Measurements from ENCODE around the gene SETD7.

The SETD7 gene

GRCh38 chr4:139540632-139541031, 15.4 kb downstream of the SETD7 start:
- CTCF ChIA-PET = interaction anchor here (0.6 to 0.7 kb wide), 2 partner anchors 18 to 69 kb away, joined by 4 read pairs; no protein-coding TSS in a partner anchor
- no peak for DNase-seq (ENCODE audit: extremely low spot score)
- POLR2A ChIA-PET = interaction anchor here (0.6 to 1.1 kb wide), 2 partner anchors 14 to 15 kb away, joined by 3 to 4 read pairs; no protein-coding TSS in a partner anchor
- TF ChIP-seq CTBP1 (IDR thresholded peaks at IDR 0.05; ENCODE audit: borderline replicate concordance) = no peak
- no peak for TF ChIP-seq SUZ12 (IDR thresholded peaks at IDR 0.05)
- no peak for TF ChIP-seq BHLHE40 (IDR thresholded peaks at IDR 0.05; ENCODE audit: borderline replicate concordance)

- DNase-seq (ENCODE audit: extremely low spot score) = no peak
- POLR2A ChIA-PET = interaction anchor here (0.7 to 1.1 kb wide), 2 partner anchors 14 to 16 kb away, joined by 3 to 4 read pairs; partner anchors contain the start of gene SETD7
- CTCF ChIA-PET = interaction anchor here (0.7 kb wide), 1 partner anchor 18 kb away, joined by 4 read pairs; no protein-coding TSS in a partner anchor
- TF ChIP-seq L3MBTL2 (conservative IDR thresholded peaks at IDR 0.05) = no peak
- no peak for TF ChIP-seq ARNT (IDR thresholded peaks at IDR 0.05)
- TF ChIP-seq, protein P1, sequence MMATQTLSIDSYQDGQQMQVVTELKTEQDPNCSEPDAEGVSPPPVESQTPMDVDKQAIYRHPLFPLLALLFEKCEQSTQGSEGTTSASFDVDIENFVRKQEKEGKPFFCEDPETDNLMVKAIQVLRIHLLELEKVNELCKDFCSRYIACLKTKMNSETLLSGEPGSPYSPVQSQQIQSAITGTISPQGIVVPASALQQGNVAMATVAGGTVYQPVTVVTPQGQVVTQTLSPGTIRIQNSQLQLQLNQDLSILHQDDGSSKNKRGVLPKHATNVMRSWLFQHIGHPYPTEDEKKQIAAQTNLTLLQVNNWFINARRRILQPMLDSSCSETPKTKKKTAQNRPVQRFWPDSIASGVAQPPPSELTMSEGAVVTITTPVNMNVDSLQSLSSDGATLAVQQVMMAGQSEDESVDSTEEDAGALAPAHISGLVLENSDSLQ (IDR thresholded peaks at IDR 0.05) = no peak
- TF ChIP-seq SP1 (IDR thresholded peaks at IDR 0.05) = no peak
- TF ChIP-seq ELF4 (IDR thresholded peaks at IDR 0.05) = no peak
- no peak for TF ChIP-seq SUZ12 (IDR thresholded peaks at IDR 0.05)
- TF ChIP-seq FOXA1 (IDR thresholded peaks at IDR 0.05) = no peak
- no peak for TF ChIP-seq CTBP1 (IDR thresholded peaks at IDR 0.05; ENCODE audit: borderline replicate concordance)
These were observed 15.9 kb downstream of the SETD7 start for GRCh38 chr4:139540161-139540560.

- no peak for DNase-seq (ENCODE audit: extremely low spot score)
- CTCF ChIA-PET = no interaction called here
- POLR2A ChIA-PET = no interaction called here
- TF ChIP-seq FOXA1 (IDR thresholded peaks at IDR 0.05) (no peak), CTBP1 (IDR thresholded peaks at IDR 0.05; ENCODE audit: borderline replicate concordance) (no peak), SUZ12 (IDR thresholded peaks at IDR 0.05) (no peak), LEF1 (IDR thresholded peaks at IDR 0.05; ENCODE audit: borderline replicate concordance) (no peak), NFRKB (IDR thresholded peaks at IDR 0.05) (no peak)
These were observed 18.7 kb downstream of the SETD7 start for GRCh38 chr4:139537292-139537691.

DNA sequence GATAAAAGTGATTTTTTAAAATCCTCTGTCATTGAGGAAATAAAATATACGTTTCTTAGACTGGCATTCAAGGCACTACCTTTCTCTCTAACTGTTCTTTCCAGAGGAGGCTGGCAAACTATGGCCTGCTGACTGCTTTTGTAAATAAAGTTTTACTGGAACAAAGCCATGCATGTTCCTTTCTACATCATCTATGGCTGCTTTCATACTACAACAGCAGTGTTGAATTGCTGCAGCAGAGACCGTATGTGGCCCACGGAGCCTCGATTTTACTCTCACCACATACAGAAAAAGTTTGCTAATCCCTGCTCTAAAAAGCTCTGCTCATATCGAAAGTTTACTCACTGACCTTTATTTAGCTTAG, 20.2 kb downstream of the SETD7 start:
- TF ChIP-seq ELF4 (IDR thresholded peaks at IDR 0.05) (no peak), L3MBTL2 (conservative IDR thresholded peaks at IDR 0.05) (no peak), ARNT (IDR thresholded peaks at IDR 0.05) (no peak), SP1 (IDR thresholded peaks at IDR 0.05) (no peak), FOXK2 (IDR thresholded peaks at IDR 0.05) (no peak), BHLHE40 (IDR thresholded peaks at IDR 0.05; ENCODE audit: borderline replicate concordance) (no peak), CTBP1 (IDR thresholded peaks at IDR 0.05; ENCODE audit: borderline replicate concordance) (no peak), NFRKB (IDR thresholded peaks at IDR 0.05) (no peak), HDGF (IDR thresholded peaks at IDR 0.05; ENCODE audit: borderline replicate concordance) (no peak), LEF1 (IDR thresholded peaks at IDR 0.05; ENCODE audit: borderline replicate concordance) (no peak), TARDBP (IDR thresholded peaks at IDR 0.05) (no peak), ZNF384 (IDR thresholded peaks at IDR 0.05) (no peak), SUZ12 (IDR thresholded peaks at IDR 0.05) (no peak)
- TF ChIP-seq, protein P1 (IDR thresholded peaks at IDR 0.05) = no peak
- CTCF ChIA-PET = interaction anchor here (0.6 to 0.8 kb wide), 2 partner anchors 12 to 1214 kb away, joined by 3 read pairs; no protein-coding TSS in a partner anchor
- POLR2A ChIA-PET = interaction anchor here (1.0 kb wide), 1 partner anchor 20 kb away, joined by 4 read pairs; the partner anchor contains the start of gene SETD7
- no peak for DNase-seq (ENCODE audit: extremely low spot score)

DNA sequence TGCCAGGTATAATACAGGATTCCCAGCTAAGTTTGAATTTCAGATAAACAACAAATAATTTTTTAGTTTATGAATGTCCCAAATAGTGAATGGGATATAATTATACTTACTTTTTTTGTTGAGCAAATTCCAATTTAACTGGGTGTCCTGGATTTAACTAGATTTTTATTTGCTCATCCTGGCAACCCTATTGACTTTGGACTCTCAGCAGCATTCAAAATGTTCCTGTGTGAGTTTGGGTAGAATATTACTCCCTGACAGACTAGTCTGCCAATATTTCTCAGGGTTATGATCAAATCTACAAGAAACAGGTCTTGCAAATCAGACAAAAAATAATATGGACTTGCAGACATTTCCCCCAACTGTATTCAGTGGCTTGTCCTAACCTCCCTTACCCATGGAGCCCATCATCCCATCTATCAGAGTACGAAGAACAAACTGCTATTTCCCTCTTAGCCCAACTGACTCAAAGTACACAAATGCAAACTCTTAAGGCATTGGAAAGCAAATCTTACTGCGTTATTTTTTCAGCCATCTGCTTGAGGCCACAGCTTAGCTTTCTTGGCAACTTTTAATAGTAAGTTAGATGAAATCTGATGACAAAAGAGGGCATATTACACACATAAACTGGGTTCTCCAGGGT, 20.7 kb downstream of the SETD7 start:
- CTCF ChIA-PET = interaction anchor here (0.6 to 1.2 kb wide), 3 partner anchors 12 to 1214 kb away, joined by 3 to 4 read pairs (median 3); no protein-coding TSS in a partner anchor
- POLR2A ChIA-PET = interaction anchor here (1.0 kb wide), 1 partner anchor 18 kb away, joined by 3 read pairs; no protein-coding TSS in a partner anchor

GRCh38 chr4:139534287-139534950, 21.6 kb downstream of the SETD7 start:
- ChIA-PET CTCF (interaction anchor here (1.2 kb wide), 1 partner anchor 122 kb away, joined by 4 read pairs; no protein-coding TSS in a partner anchor), POLR2A (interaction anchor here (1.0 kb wide), 1 partner anchor 19 kb away, joined by 3 read pairs; no protein-coding TSS in a partner anchor)
- no peak for DNase-seq (ENCODE audit: extremely low spot score)
- TF ChIP-seq ELF4 (IDR thresholded peaks at IDR 0.05) (no peak), FOXM1 (IDR thresholded peaks at IDR 0.05; ENCODE audit: borderline replicate concordance) (no peak), LEF1 (IDR thresholded peaks at IDR 0.05; ENCODE audit: borderline replicate concordance) (no peak), FOXA1 (IDR thresholded peaks at IDR 0.05) (no peak), ZNF384 (IDR thresholded peaks at IDR 0.05) (no peak), FOXK2 (IDR thresholded peaks at IDR 0.05) (no peak), NFRKB (IDR thresholded peaks at IDR 0.05) (no peak), SP1 (IDR thresholded peaks at IDR 0.05) (no peak), TARDBP (IDR thresholded peaks at IDR 0.05) (no peak), SUZ12 (IDR thresholded peaks at IDR 0.05) (no peak), BHLHE40 (IDR thresholded peaks at IDR 0.05; ENCODE audit: borderline replicate concordance) (no peak), L3MBTL2 (conservative IDR thresholded peaks at IDR 0.05) (no peak), ARNT (IDR thresholded peaks at IDR 0.05) (no peak), CTBP1 (IDR thresholded peaks at IDR 0.05; ENCODE audit: borderline replicate concordance) (no peak), HDGF (IDR thresholded peaks at IDR 0.05; ENCODE audit: borderline replicate concordance) (no peak)
- TF ChIP-seq, protein P1 (IDR thresholded peaks at IDR 0.05) = no peak

More for the DNA sequence above, 20.7 kb downstream of the SETD7 start:
- no peak for TF ChIP-seq FOXM1 (IDR thresholded peaks at IDR 0.05; ENCODE audit: borderline replicate concordance)
- DNase-seq (ENCODE audit: extremely low spot score) = no peak

All from HEK293T (cell line).